Cardiac muscle cell (in vitro differentiated cells and primary cell): ENCODE measurements around the gene PHLDA2. TPM values are rescaled to one million over a fixed set of nuclear protein-coding genes. Genes with fewer than 3 reads are reported as not detected.

Experiments used
- DNase-seq, 2 donors: peaks; one replicate each; pipeline versions ENCODE4 v3.0.0 to v3.0.0-alpha.2; 2010 to 2017; ENCODE audit warnings: low read depth in 1 of 2, low spot score in 1 of 2
- H3K27ac ChIP-seq: fragments of 200-600 bp; sonication (generic); 2 replicates; pipeline ENCODE4 v1.5.1; 2016
- H3K27me3 ChIP-seq: fragments of 200-600 bp; sonication (generic); 2 replicates; pipeline ENCODE4 v1.6.0; 2016; ENCODE audit warnings: control low read depth
- H3K36me3 ChIP-seq: fragments of 200-600 bp; sonication (generic); 2 replicates; pipeline ENCODE4 v1.5.1; 2016; ENCODE audit warnings: control low read depth
- H3K4me1 ChIP-seq: fragments of 200-600 bp; sonication (generic); 2 replicates; pipeline ENCODE4 v1.8.1; 2017; ENCODE audit warnings: low read depth, mild to moderate bottlenecking, mixed run types
- H3K4me3 ChIP-seq: fragments of 200-600 bp; sonication (generic); 2 replicates; pipeline ENCODE4 v1.5.1; 2016; ENCODE audit warnings: mild to moderate bottlenecking
- H3K9me3 ChIP-seq: fragments of 200-600 bp; sonication (generic); 2 replicates; pipeline ENCODE4 v1.5.1; 2017; ENCODE audit warnings: low read depth, mild to moderate bottlenecking, control low read depth
- polyA plus RNA-seq: library from polyadenylated mRNA; unstranded; fragments of >200 nt; fragmentation: Nextera tagmentation; extraction: Ambion mirVana; gene quantifications from 2 replicates; pipeline ENCODE4 v1.2.1, GENCODE V29; 2016
- total RNA-seq: library from RNA; depleted of rRNA; stranded (reverse); fragments of >200 nt; gene quantifications from 2 replicates; pipeline ENCODE4 v1.2.3, GENCODE V29; 2016
- TF ChIP-seq, protein P1 (sequence below): IDR thresholded peaks from 2 replicates; pipeline ENCODE4 v1.5.1; 2012; ENCODE audit warnings: low read depth, mild to moderate bottlenecking, low read length

PHLDA2 gene
- total and polyA plus RNA-seq, 2 experiments from 2014 or later: 0.73 to 1.1 TPM

- TF ChIP-seq, protein P1, sequence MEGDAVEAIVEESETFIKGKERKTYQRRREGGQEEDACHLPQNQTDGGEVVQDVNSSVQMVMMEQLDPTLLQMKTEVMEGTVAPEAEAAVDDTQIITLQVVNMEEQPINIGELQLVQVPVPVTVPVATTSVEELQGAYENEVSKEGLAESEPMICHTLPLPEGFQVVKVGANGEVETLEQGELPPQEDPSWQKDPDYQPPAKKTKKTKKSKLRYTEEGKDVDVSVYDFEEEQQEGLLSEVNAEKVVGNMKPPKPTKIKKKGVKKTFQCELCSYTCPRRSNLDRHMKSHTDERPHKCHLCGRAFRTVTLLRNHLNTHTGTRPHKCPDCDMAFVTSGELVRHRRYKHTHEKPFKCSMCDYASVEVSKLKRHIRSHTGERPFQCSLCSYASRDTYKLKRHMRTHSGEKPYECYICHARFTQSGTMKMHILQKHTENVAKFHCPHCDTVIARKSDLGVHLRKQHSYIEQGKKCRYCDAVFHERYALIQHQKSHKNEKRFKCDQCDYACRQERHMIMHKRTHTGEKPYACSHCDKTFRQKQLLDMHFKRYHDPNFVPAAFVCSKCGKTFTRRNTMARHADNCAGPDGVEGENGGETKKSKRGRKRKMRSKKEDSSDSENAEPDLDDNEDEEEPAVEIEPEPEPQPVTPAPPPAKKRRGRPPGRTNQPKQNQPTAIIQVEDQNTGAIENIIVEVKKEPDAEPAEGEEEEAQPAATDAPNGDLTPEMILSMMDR: no peak
- DNase-seq: no peak
- Histone ChIP-seq H3K27ac (no peak overlapping the region), H3K4me1 (peaks cover 13% of the 10 kb centered on the region), H3K9me3 (no peaks in the 10 kb centered on the region), H3K27me3 (no peaks in the 10 kb centered on the region), H3K4me3 (no peak overlapping the region), H3K36me3 (peaks cover 65% of the 10 kb centered on the region)
Observed at GRCh38 chr11:2968341-2968900, 39.2 kb upstream of the PHLDA2 start.

DNA sequence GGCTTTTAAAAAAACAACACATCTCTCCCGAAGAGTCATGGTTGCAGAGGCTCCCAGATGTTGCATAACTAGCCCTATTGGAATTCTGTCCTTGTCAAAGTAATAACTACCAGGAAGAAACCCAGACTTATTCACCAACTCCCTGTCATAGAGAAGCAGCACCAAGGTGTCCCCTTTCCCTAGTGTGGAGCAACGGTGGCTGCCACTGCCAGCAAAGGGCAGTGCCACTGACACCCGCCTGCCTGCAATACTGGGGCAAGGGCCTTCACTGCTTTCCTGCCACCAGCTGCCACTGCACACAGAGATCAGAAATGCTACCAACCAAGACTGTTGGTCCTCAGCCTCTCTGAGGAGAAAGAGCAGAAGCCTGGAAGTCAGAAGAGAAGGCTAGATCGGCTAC lies 35.6 kb upstream of the PHLDA2 start:
- Histone ChIP-seq H3K27me3 (no peaks in the 10 kb centered on the region), H3K27ac (no peak overlapping the region), H3K9me3 (no peaks in the 10 kb centered on the region), H3K4me1 (peaks cover 23% of the 10 kb centered on the region), H3K36me3 (peaks cover 36% of the 10 kb centered on the region), H3K4me3 (no peak overlapping the region)
- TF ChIP-seq, protein P1: no peak
- DNase-seq: no peak

GRCh38 chr11:2963761-2964160 lies 34.5 kb upstream of the PHLDA2 start:
- peaks cover 31% of the 10 kb centered on the region for H3K4me1 ChIP-seq
- DNase-seq: no peak
- TF ChIP-seq, protein P1: no peak
- peaks cover 35% of the 10 kb centered on the region for H3K36me3 ChIP-seq
- H3K27ac ChIP-seq: no peak overlapping the region
- H3K9me3 ChIP-seq: no peaks in the 10 kb centered on the region
- no peak overlapping the region for H3K4me3 ChIP-seq
- H3K27me3 ChIP-seq: no peaks in the 10 kb centered on the region

DNA sequence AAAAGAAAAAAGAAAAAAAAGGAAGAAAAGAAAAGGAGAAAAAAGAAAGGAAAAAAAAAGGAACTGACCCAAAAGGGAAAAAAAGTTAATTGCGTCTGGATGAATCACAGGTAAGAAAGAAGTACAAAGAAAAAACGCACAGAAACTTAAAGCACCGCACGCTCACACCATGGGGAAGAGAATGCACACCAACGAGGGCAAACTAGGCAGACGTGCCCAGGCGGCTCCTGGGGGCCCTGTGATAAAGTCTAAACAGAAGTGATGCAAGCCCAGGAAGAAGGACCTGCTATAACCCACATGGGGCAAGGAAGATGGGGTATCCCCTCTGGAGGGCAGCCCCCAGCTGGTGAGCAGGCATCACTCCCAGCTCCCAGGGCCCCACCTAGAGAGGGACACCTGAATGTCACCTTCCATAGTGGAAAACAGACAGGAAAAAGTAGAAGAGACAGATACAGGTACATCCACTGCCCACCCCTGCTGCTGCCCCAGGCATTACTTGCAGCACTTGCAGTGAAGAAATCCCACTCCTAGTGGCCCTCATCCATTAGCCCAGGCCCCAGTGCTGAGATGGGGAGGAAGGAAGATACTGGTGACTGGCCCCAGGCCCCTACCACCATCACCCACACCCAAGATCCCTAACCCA lies 34.0 kb upstream of the PHLDA2 start:
- Histone ChIP-seq H3K4me3 (no peak overlapping the region), H3K27ac (no peak overlapping the region), H3K36me3 (peaks cover 36% of the 10 kb centered on the region), H3K4me1 (peaks cover 31% of the 10 kb centered on the region), H3K9me3 (no peaks in the 10 kb centered on the region), H3K27me3 (no peaks in the 10 kb centered on the region)
- DNase-seq: no peak
- TF ChIP-seq, protein P1: no peak

DNA sequence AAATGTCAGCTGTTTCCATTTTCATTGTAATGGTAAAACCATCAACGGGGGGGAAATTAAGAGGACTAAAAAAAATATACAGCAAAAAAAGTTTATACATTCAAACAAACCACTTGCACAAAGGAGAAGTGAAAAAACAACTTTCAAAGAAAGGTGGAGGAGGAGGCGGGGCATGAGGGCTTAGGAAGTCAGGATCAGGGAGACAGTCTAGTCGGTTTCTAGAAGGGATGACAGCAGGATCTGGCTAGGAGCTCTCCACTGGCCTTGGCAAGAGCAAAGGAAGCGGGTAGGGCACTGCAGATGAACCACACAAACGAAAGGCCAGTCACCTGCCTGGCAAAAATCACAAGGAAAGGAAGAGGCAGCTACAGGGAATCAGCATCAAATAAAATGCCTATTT lies 31.9 kb upstream of the PHLDA2 start:
- Histone ChIP-seq H3K27me3 (no peaks in the 10 kb centered on the region), H3K27ac (peak overlapping the region; percentile 80), H3K4me1 (peaks cover 20% of the 10 kb centered on the region), H3K36me3 (peaks cover 54% of the 10 kb centered on the region), H3K9me3 (no peaks in the 10 kb centered on the region), H3K4me3 (no peak overlapping the region)
- TF ChIP-seq, protein P1: no peak
- no peak for DNase-seq
